ENCODE results near the gene ZMYM4.

Gene ZMYM4

DNA sequence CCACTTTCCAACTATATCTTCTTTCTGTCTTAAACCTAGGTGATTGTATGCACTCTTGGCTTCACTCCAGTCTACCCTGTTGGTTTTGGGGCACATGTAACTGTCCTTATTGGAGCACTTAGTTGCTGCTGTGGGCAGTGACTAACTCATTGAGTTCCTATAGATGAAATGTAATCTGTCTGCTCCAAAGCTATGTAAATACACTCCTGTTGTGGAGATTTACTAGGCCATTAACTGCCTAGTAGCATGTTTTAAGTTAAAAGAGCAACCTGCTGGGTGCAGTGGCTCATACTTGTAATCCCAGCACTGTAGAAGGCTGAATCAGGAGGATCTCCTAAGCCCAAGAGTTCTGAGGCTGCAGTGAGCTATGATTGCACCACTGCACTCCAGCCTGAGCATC, 137.6 kb downstream of the ZMYM4 start:
- DNase-seq (ENCODE audit: low read depth in 2 of 2), result no peak

DNA sequence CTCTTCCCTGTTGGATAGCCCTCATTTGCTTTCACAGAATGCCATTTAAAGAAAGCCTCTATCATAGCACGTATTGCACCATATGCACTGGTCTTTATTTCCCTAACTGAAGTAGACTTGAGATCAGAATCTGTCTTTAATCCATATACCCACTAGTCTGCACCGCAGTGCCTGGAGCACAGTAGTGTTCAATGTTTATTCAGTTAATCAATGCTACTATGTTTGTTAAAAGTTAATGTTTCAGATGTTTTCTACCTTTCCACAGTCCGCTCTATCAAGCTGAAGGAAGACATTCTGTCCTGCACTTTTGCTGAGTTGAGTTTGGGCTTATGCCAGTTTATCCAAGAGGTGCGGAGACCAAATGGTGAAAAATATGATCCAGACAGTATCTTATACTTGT, 139.2 kb downstream of the ZMYM4 start:
- no peak for DNase-seq (ENCODE audit: low read depth in 2 of 2)

DNA sequence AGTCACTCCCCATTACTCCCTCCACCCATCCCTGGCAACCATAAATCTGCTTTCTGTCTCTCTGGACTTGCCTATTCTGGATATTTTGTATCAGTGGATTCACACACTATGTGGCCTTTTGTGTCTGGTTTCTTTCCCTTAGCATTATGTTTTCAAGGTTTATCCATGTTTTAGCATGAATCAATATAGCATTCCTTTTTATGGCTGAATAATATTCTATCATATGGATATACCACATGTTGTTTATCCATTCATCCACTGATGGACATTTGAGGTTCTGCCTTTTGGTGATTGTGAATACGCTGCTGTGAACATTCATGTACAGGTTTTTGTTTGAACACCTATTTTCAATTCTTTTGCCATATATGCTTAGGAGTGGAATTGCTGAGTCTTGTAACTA, 140.4 kb downstream of the ZMYM4 start:
- no peak for DNase-seq (ENCODE audit: low read depth in 2 of 2)

DNA sequence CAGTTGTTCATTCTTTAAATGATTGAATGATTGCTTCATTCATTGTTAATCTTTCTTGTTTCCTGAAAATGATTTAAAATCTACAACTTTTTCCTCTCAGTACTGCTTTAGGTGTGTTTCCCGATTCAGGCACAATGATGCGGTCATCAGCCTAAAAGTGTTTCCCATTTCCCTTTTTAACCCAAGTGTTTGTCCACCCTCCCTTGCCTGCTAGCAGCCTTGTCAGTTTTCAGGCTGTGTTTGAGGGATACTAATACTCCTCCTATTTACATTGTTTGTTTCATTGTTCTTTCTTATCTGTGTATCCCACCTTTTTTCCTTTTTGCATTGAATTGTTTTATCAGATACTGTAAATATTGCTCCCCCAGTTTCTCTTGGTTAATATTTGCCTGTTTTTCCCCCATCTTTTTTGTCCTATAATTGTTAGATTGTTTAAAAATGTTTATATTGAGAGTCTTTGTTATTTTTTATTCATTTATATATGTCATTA, 157.6 kb downstream of the ZMYM4 start:
- no peak for DNase-seq (ENCODE audit: low read depth in 2 of 2)

DNA sequence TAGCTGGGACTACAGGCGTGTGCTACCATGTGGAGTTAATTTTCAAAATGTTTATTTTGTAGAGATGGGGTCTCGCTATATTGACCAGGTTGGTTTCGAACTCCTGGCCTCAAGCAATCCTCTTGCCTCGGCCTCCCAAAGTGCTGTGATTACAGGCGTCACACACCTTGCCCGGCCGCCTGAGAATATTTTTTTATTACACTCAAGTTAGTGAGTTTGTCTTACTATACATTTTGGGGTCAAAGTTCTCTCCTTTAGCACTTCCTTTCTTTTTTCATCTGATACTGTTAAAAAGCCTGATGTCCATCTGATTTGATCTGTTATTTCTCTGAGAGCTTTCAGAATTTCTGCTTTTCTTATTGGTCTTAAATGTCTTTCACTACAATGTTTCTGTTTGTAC, 159.9 kb downstream of the ZMYM4 start:
- DNase-seq (ENCODE audit: low read depth in 2 of 2), result no peak

DNA sequence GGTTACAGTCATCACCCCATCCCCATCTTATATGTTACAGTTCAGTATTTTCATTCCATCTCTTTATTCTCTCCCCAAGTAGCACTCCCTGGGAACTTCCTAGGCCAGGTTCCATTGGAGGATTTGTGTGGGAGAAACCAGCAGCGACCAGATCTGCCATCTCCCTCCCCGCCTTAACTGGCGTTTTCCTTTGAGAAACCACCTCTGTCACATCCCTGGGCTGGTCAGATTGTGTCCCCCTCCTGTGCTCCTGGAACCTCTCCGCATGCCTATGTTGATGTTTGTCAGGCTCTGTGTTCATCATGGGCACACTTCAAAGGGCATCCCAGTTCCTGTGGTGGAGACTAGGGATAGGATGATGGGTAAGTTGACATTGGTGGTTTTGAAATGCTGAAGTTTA, 162.3 kb downstream of the ZMYM4 start:
- no peak for DNase-seq (ENCODE audit: low read depth in 2 of 2)

DNA sequence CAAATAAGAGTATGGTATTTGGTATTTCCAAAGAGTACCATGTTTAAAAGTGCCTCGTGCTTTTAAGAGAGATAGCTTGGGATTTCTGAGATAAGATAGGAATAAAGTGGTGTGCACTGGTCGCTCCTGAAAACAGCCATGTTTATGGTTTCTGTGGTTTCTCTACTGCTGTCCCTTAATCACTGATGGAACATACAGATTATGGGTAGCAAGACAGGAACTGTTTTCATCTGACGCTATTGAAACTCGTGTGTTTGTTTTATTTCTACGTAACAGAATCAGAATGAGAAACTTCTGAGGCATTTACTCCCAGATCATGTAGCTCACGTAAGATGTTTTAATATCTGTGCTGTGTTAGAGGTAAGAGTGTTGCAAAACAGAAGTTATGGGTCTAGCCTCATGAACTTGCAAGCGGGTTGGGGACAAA, 162.7 kb downstream of the ZMYM4 start:
- no peak for DNase-seq (ENCODE audit: low read depth in 2 of 2)

DNA sequence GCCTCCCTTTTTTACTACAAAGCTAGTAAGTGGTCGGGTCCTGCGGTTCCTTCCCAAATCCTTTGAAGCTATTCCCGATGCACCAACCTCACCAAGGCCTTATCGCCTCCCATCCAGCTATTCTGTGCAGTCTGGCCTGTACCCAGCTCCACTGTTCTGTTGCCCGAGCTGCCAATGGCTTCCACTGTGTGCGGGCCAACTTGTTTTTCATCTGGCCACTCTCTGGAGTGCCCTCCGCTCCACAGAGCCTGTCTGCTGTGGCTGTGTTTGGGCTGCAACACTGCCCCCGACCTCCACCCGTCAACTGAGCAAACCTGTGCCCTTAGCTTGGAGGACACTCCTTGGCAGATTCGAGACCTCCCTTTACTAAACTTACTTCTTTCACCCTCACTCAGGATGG, 163.7 kb downstream of the ZMYM4 start:
- DNase-seq (ENCODE audit: low read depth in 2 of 2), result no peak

DNA sequence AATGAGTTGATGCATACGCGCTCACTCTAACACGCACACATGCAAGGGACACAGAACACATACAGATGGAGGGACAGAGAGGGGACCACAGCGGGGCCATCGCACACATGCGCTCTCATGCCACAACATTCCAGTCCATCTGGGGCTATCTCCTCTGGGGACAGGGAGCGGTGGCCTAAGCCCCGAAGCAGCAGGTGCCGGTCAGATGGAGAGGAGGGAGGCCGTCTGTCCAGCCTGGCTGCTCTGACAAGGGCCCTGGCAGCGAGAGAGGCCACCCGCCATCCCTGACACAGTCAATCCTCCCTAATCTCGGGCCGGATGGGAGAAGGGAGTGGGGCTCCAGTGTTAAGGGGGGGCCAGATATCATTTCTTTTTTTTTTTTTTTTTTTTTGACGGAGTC, 165.2 kb downstream of the ZMYM4 start:
- no peak for DNase-seq (ENCODE audit: low read depth in 2 of 2)

DNA sequence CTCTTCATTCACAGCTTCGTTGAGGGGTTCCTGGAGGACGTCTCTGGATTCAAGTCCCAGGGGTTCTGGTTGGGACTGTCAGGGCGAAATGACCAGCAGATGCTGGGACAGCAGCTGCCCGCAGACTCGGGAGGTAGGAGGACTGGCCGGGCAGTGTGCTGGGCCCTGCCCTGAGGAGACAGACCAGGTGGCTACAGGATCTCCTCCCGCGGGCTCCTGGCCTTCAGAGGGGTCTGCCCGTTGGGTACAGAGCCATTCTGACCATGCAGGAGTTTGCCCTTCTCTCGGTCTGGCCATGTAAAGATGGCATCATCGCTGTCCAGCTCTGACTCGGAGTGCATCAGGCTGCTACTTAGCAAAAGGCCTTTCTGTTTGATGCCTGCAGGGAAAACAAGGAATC, 166.2 kb downstream of the ZMYM4 start:
- DNase-seq (ENCODE audit: low read depth in 2 of 2), result no peak

DNA sequence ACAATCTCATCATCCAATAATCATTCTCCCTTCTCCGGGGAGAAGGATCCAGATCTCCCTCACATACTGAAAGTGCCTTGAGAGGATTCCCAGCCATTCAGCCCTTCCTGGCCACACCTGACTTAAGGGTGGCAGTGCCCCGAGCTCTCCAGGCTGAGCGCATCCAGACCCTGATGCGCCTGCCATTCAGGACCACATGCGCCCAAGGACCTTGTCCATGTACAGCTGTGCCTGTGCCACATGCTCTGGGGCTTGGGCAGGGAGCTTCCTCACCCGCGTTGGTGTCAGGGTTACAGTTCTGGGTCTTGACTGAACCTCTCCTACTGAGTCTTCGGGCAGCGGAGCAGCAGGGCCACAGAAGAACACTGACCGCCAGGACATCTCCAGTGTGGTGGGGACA, 167.6 kb downstream of the ZMYM4 start:
- DNase-seq (ENCODE audit: low read depth in 2 of 2), result no peak

DNA sequence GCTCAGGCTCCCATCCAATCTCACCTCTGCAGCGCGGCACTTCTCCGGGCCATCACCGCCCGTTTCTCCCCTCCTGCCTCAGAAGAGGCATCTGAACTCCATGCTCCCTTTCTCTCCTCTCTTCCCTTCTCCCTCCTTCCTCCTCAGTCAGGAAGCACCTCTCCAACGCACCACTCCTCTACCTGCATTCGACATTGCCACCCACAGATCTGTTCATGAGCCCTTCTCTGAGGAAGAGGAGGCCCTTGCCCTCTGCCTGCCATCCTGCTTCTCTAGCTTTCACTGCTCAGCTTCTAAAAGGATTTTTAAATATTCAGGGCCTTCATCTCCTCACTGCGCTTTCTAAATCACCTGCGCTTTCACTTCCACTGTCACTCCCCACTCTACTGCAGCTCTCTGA, 168.7 kb downstream of the ZMYM4 start:
- no peak for DNase-seq (ENCODE audit: low read depth in 2 of 2)

DNA sequence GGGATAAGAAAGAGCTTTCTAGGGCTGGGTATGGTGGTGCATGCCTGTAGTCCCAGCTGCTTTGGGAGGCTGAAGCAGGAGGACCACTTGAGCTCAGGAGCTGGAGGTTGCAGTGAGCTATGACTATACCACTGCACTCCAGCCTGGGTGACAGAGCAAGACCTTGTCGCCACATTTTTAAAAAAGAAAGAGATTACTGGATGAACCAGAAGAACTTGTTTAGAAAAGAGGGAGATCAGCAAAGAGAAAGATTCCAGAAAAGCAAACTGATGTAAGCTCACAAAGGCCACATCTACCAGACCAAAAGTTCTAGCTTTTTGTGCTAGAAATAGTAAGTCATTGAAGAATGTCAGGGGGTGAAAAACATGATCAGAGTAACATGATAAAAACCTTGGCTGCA, 171.1 kb downstream of the ZMYM4 start:
- DNase-seq (ENCODE audit: low read depth in 2 of 2), result no peak

DNA sequence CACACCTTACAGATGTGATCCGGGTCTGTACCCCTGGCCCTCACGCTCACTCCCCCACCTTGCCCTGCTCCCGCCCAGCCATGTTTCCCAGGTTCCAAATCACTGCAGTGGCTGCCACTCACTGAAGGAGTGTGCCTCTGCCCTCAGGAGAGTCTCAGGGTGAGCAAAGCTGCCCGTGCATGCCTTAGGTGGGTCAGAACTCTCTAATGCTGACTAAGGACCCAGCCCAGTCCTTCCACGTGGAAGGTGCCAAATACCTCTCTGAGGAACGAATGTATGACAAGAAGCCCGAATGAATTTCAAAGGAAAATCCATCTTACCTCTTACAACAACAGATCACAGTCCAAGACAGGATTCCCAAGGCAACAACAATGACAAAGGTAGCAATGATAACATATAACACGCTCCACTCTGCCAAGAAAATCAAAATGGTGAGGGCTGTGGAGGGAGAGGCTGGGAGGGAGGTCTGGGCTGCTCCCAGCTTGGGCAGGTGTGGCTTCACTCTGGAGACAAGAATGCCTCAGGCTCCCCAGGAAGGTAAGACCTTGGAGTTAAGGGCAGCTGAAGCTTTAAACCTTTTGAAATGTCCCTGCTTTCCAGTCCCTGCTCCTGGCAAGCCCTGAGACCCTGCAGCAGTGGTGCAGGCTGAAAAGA, 173.5 kb downstream of the ZMYM4 start:
- DNase-seq (ENCODE audit: low read depth in 2 of 2), result no peak

DNA sequence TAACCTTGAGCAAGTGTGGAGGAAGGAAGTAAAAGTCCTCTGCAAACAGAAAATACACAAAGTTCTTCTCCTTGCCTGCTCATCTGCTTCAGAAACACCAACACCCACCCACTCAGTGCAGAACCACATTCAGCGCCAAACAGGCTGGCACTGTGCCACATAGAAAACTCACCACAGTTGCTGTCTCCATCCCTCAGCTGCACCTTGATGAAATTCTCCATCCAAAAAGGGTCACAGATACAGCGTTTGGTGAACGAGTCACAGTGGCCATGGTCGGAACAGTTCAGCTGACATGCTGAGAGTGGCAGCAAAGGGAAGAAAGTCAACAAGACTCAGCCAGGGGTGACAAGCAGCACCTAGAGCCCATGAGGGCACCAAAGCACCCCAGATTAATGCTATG, 174.2 kb downstream of the ZMYM4 start:
- DNase-seq (ENCODE audit: low read depth in 2 of 2), result peak in 1 of 2 experiments; percentile 15

DNA sequence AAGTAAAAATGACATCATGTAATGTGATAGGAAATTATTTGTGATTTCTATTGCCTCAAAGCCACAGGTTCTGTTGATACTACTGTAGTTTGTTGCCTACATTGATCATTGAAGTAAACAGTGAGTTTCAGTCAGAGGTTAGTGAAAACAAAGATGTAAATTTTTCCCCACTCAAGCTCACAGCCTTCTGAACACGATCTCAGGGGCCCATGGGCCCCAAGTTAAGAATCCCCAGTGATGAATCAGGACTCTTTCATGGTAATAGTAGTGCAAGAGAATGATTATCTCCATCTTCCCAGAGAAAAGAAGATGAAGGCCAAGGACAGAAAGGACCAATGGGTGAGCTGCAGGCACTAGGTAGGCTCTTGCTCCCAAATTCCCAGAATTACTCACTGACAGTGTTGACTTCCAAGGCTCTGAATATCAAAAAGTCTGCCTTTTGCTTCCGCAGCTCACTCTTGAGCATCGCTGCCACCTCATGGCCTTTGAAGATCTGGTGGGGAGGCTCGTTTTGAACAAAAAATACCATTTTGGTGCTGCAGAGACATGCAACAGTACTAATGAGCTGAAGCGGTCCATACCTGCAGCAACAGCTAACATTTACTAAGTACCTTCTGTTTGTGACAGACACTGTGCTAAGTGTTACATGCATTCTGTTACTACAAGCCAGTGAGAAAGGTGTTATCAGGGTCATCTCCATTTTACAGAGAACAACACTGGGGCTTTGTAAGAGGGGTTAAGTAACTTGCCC, 175.4 kb downstream of the ZMYM4 start:
- DNase-seq (ENCODE audit: low read depth in 2 of 2), result no peak

DNA sequence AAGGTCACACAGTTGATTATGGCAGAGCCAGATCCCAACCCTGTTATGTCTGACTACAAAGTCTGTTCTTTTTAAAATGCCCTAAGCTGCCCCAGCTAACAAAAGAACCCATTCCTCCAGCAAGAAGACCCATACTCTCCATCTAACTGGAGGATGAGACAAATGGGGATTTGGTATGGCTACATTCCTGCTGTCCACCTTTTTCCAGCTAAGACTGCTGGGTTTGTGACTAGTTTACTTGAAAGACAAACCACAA, 175.9 kb downstream of the ZMYM4 start:
- no peak for DNase-seq (ENCODE audit: low read depth in 2 of 2)

DNA sequence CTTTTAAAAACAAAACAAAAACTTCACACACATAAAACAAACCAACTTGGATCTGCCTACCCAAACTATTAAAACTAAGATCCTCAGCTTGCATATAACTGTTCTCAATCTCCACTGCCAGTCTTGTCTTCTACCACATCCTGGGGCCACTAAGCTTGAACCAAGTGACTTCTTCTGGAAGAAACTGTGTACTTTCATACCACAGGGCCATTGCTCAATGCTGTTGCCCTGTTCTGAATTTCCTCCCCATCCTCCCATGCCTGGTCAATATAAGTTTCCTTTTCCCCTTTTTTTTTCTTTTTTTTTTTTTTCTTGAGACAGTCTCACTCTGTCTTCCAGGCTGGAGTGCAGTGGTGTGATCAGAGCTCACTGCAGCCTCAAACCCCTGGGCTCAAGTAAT, 178.8 kb downstream of the ZMYM4 start:
- DNase-seq (ENCODE audit: low read depth in 2 of 2), result no peak

DNA sequence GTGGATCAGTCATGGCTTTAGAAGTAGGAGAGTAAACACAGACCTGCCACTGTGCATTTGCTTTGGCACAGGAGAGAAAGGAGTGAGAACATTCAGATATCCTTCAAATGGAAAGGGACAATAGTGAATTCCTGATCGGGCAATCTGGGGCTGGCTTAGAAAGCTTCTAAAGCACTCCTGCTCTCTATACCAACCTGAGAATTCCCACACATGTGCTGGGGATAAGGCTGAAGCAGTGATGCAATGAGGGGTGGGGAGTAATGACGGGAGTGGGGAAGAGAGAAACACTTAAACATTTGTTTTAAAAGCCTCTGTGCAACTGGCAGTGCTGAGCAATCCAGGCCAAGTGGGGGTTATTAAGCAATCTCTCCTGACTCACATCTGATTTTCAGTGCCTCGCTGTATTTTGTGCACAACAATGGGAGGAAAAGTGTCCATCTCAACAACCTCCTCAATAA, 179.9 kb downstream of the ZMYM4 start:
- DNase-seq (ENCODE audit: low read depth in 2 of 2), result no peak

DNA sequence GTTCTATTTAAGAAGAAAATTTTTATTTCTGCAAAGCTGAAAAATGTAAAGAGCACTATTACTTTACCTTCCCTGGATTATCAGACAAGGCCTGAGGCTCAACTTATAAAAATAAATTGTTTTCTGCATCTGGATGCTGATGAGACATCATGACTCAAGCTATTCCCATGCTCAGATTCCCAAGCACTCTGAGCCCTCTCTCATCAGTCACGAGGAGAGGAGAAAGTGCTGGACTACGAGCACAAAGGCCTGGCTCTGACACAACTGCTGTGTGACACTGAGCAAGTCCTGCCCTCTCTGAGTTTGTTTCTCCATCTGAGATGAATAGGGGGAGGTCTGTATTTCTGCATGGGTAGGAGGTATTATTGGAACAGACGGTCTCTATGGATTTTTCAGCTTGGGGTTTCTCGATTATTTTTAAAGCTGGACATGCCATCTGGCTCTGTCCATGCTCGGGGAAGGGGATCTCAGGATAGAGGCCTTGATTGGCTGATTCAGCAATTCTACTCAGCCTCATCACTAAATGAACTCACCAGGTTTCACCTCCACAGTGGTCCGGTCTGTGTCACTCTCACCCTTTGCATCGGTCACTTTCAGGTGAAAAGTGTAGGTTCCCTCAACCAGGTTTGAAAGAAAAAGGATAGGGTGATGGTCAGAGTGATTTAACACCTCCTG, 181.0 kb downstream of the ZMYM4 start:
- no peak for DNase-seq (ENCODE audit: low read depth in 2 of 2)

DNA sequence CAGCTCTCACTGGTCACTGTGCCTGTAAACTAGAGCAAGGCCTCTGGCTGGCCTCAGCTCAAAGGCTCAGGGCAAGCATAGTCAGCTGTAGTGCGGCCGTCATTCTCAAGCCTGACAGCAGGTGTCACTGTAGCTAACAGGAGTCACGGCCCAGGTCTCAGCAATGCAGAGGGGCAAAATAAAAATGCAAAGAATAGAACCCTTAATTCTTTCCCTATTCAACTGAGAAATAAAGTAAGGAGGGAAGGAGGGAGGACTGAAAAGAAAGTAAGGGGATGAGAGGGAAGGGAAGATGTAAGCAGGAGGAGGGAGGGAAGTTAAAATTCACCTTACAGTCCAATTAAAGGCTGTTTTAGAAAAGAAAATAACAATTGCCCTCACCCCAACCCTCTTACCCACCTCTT, 182.6 kb downstream of the ZMYM4 start:
- DNase-seq (ENCODE audit: low read depth in 2 of 2), result peak; percentile 53 to 78

DNA sequence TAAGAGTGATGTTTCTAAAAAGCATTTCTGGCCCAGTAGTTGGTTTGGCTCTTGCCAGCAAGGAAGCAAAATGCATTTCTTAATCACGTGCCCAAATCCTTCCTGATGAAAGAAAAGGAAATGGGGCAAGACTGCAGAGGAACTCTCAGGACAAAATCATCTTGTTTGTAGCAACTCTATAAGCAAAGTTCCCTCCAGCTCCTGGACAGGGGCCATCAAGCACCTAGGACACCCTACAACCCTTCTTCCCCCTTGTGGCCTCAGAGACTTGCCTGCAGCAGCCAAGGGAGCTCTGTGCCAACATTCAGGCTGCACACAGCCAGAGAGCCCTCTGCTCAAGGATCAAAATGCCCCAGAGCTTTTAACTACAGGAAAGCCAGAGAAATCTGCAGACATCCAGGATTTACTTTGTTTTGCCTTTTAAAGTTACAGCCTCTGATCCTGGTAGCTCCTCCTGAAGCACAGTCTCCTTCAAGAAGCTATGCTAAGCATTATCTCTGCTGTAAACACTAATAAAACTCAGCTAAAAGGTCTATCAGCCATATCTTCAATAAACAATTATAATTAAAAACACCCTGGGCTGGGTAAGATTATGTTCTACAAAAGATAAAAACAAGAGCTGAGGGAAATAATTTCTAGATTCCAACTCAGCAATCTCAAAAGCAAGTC, 183.7 kb downstream of the ZMYM4 start:
- DNase-seq (ENCODE audit: low read depth in 2 of 2), result no peak

DNA sequence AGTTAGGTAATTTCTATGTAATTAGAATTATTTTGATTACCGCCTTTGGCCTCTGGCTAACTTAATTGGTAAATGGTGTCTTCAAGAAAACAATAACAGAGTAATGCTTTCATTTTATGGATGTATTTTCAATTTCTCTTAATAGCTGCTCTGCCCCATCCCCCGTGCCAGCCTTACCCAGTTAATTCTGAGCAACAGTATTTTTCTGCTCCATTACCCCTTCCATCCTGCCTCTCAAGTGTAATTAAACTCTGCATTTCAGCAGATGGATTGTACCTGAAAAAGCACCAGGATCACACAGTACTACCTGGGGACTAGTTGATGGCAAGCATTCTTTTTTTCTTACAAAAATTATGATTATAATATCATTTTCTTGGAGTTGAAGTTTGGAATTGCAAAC, 184.5 kb downstream of the ZMYM4 start:
- DNase-seq (ENCODE audit: low read depth in 2 of 2), result no peak
